Right lobe of liver (tissue), 6 donors: ENCODE results near the gene TIGD2. TPM values are rescaled to one million over a fixed set of nuclear protein-coding genes. Genes with fewer than 3 reads are reported as not detected.

Experiments
- ATAC-seq, 4 donors: fragments of 200-7000 bp; cut with Tn5 transposase; one replicate each; pipeline ENCODE4 v1.9.1; 2020; ENCODE audit warnings: mild to moderate bottlenecking in 4 of 4, moderate library complexity in 4 of 4
- DNase-seq, 3 donors: peaks; one replicate each; pipeline ENCODE4 v3.0.0-alpha.2; 2020
- H3K27ac ChIP-seq, 3 donors: fragments of 200-600 bp; one replicate each; pipeline ENCODE4 v1.8.0; 2022
- H3K27me3 ChIP-seq, 2 donors: fragments of 200-600 bp; one replicate each; pipeline ENCODE4 v1.8.0; 2022
- H3K36me3 ChIP-seq, 4 donors: fragments of 200-600 bp; sonication (generic) in 1 of 4; one replicate each; pipeline versions ENCODE4 v1.5.1 to v1.8.0; 2017 to 2022; ENCODE audit warnings: control low read depth in 1 of 4
- H3K4me1 ChIP-seq, 4 donors: fragments of 200-600 bp; sonication (generic) in 1 of 4; one replicate each; pipeline versions ENCODE4 v1.5.1 to v1.8.0; 2017 to 2022; ENCODE audit warnings: control low read depth in 1 of 4
- H3K4me3 ChIP-seq, 3 donors: fragments of 200-600 bp; one replicate each; pipeline ENCODE4 v1.8.0; 2022
- H3K9me3 ChIP-seq, 4 donors: fragments of 200-600 bp; sonication (generic) in 1 of 4; one replicate each; pipeline versions ENCODE4 v1.5.1 to v1.8.0; 2017 to 2022; ENCODE audit warnings: control low read depth in 1 of 4
- POLR2A ChIP-seq: fragments of 450-650 bp; IDR thresholded peaks from one replicate; pipeline ENCODE4 v1.6.1; 2017; ENCODE audit warnings: antibody characterized with exemption, mild to moderate bottlenecking
- WGBS: methylation state at CpG from one replicate; pipeline ENCODE4 v1.1.6; 2018; ENCODE audit warnings: low coverage, low lambda C conversion rate; ENCODE audit not compliant: insufficient coverage; ENCODE audit errors: missing lambda C conversion rate; 5-methylcytosine and 5-hydroxymethylcytosine counted together
- intact Hi-C, 2 donors: fragments of 100-400 bp; cut with DNase I; formaldehyde crosslinking; loops; one replicate each; pipeline versions ENCODE4 v1.11.2 to v1.14.1; 2022
- total RNA-seq, 6 experiments: library from RNA; depleted of rRNA in 2 of 6; stranded (reverse); fragments of >200 nt in 2 of 6; fragmentation: NEBNext Ultra II Directional in 3 of 6; extraction: Animal tissue kit (Norgen Biotek cat#: 25700) in 3 of 6; gene quantifications; one replicate each; pipeline versions ENCODE4 v1.1.0 to v1.2.4, GENCODE V29; 2016 to 2023
- TF ChIP-seq, protein P1 (sequence below), 4 donors: fragments of 200-600 bp in 3 of 4; fragments of 450-650 bp in 1 of 4; IDR thresholded peaks; one replicate each; pipeline versions ENCODE4 v1.5.1 to v1.8.0; 2016 to 2022; ENCODE audit warnings: antibody characterized with exemption in 4 of 4, mild to moderate bottlenecking in 2 of 4
- donor health status: DM: no; HTN: yes; CAD: no.
- donor health status: DM: no; HTN: no; CAD: no.
- donor health status: DM: no; HTN: no; CAD: no.
- donor health status: DM: no; HTN: yes; CAD: no.
- donor health status: DM: no; HTN: yes; CAD: no.

The TIGD2 gene
- total RNA-seq, 6 experiments from 2014 or later = 8.5 to 16.8 (median 13.8) TPM

DNA sequence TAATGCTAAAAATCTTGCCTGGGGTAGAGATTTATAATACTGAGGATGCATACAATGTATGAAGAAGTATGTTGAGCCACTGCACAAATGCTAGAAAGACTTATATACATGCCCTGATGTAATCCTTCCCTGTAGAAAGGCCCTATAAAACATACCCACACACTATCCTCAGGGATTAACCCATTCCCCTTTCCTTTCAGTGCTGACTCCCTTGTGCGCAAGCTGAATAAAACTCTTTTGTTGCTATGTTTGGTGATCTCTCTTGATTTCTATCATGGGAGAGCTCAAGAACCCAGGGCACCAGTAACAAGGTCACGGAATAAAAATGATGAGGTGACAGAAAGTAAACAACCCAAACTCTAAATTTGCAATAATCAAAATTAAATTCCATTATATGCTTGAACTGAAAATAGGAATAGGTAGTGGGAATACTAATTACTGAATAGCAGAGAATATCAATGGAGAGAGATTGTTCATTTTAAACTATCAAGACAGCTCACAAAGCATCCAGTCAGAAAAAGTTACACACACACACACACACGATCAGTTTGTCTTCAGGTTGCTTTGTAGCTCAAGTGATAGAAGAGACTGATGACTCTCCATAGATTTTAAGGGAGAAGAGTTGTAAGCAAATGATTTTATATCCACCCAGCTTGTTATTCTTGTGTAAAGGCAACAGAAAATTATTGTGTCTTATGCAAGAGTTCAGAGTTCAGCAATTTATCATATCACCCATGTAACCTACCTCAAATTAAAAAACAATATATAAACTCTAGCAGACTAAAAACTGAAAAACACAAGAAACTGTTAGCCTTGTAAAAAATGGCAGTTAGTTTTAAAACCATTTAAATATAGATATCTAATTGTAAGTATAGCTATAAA is 14.8 kb downstream of the TIGD2 start:
- TF ChIP-seq POLR2A = no peak
- no peak overlapping the region for H3K27ac ChIP-seq
- 81% methylated on average over 3 of the region's 3 CpGs for WGBS
- H3K4me3 ChIP-seq = no peak overlapping the region
- H3K27me3 ChIP-seq = no peaks in the 10 kb centered on the region
- H3K4me1 ChIP-seq = peaks cover 0 to 6% (median 3%) of the 10 kb centered on the region in 4 donors
- H3K9me3 ChIP-seq = no peaks in the 10 kb centered on the region
- intact Hi-C loops = no loop called here
- DNase-seq (no peak), ATAC-seq (peak in 1 of 4 donors; percentile 34)
- H3K36me3 ChIP-seq = no peaks in the 10 kb centered on the region

DNA sequence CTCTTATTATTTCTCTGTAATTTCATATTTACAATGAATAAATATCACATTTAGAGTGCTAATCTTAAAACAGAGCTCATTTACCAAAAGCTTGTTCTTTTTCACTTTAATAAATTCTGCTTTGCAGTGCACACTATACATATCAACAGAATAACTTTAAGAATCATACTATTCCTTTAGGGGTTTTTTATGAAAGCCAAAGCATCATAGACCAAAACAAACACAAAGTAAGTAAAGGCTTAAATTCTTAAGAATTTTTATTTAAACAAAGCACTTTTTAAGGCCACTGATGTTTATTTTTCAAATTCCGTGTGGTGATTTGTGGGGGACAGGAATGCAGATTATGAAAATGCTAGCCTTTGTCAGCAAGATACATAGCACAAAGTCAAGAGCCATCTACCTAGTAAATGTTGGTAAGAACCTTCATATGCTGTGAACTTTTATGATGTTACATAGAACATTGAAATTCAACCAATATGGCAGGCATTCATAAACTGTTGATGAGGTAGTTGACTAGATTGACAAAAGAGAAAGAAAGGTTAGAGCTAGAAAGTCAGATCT is 17.8 kb downstream of the TIGD2 start:
- 80% methylated on average over 1 of the region's 1 CpG for WGBS
- Histone ChIP-seq H3K9me3 (no peaks in the 10 kb centered on the region), H3K4me3 (no peak overlapping the region), H3K4me1 (peaks cover 0 to 5% (median 0%) of the 10 kb centered on the region in 4 donors), H3K27me3 (no peaks in the 10 kb centered on the region), H3K36me3 (no peaks in the 10 kb centered on the region), H3K27ac (no peak overlapping the region)
- TF ChIP-seq POLR2A = no peak
- TF ChIP-seq, protein P1, sequence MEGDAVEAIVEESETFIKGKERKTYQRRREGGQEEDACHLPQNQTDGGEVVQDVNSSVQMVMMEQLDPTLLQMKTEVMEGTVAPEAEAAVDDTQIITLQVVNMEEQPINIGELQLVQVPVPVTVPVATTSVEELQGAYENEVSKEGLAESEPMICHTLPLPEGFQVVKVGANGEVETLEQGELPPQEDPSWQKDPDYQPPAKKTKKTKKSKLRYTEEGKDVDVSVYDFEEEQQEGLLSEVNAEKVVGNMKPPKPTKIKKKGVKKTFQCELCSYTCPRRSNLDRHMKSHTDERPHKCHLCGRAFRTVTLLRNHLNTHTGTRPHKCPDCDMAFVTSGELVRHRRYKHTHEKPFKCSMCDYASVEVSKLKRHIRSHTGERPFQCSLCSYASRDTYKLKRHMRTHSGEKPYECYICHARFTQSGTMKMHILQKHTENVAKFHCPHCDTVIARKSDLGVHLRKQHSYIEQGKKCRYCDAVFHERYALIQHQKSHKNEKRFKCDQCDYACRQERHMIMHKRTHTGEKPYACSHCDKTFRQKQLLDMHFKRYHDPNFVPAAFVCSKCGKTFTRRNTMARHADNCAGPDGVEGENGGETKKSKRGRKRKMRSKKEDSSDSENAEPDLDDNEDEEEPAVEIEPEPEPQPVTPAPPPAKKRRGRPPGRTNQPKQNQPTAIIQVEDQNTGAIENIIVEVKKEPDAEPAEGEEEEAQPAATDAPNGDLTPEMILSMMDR (IDR thresholded peaks at IDR 0.05) = no peak
- intact Hi-C loops = no loop called here
- ATAC-seq (no peak), DNase-seq (no peak)

DNA sequence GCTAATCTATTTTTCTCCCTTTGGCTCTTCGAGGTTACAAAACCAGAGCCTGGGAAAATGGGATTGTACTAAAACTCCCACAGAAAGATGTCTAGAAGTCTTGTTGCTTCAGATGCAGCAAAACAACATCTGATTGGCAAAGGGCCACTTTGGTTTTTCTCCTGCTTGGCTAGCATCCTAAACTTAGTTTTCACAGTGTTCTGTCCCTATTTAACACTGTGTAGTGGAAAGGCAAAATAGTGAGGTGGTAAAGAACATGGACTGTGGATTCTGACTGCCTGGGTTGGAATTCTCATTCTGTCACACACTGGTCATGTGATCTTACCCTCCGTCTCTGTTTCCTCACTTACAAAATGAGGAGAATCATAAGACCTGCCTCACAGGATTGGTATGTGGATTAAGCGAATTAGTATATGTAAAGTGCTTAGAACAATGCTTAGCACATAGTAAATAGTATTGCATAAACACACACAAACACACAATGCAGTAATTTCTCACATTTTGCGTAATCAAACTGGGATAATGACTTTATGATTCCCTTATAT is 23.5 kb downstream of the TIGD2 start:
- Histone ChIP-seq H3K36me3 (no peaks in the 10 kb centered on the region), H3K27me3 (no peaks in the 10 kb centered on the region), H3K9me3 (no peaks in the 10 kb centered on the region), H3K4me1 (no peaks in the 10 kb centered on the region), H3K27ac (no peak overlapping the region), H3K4me3 (no peak overlapping the region)
- DNase-seq (no peak), ATAC-seq (peak in 3 of 4 donors; percentile 27 to 54 (median 28))
- intact Hi-C loops = no loop called here
- 64% methylated on average over 4 of the region's 4 CpGs for WGBS
- no peak for TF ChIP-seq POLR2A
- TF ChIP-seq, protein P1 (IDR thresholded peaks at IDR 0.05) = no peak

DNA sequence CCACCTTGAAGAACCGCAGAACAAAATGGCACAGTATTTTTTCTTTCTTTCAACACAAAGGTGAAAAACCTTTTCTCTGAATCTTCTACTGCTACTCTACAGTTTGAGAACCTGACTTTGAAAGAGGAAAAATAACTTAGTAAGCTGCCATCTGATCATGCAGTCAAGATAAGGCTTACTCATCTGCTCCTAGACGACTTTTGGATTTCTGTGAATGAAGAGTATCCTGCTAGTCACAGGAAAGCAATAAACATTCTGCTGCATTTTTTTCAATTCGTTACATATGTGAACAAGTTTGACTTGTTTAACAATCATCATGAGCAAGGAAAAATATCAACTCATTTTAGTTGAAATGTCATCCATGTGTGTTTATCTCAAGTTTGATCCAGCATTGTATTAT is 25.2 kb downstream of the TIGD2 start:
- Histone ChIP-seq H3K27me3 (no peaks in the 10 kb centered on the region), H3K4me1 (no peaks in the 10 kb centered on the region), H3K9me3 (no peaks in the 10 kb centered on the region), H3K4me3 (no peak overlapping the region), H3K36me3 (no peaks in the 10 kb centered on the region), H3K27ac (no peak overlapping the region)
- ATAC-seq (no peak), DNase-seq (no peak)
- intact Hi-C loops = no loop called here
- no peak for TF ChIP-seq POLR2A
- TF ChIP-seq, protein P1 (IDR thresholded peaks at IDR 0.05) = no peak
- 77% methylated on average over 3 of the region's 3 CpGs for WGBS

DNA sequence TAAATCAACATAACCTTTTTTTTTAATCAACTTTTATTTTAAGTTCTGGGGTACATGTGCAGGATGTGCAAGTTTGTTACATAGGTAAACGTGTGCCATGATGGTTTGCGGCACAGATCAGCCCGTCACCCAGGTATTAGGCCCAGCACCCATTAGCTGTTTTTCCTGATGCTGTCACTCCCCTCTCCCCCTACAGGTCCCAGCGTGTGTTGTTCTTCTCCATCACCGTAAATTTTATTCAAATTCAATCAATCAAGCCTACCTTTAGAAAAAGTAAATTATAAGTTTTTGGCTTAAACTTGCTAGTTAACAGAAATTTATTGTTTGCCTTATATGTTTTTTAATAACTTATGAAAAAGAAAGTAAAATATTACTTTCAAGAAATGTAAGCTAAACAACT is 25.9 kb downstream of the TIGD2 start:
- no peak overlapping the region for H3K27ac ChIP-seq
- H3K36me3 ChIP-seq = no peaks in the 10 kb centered on the region
- no peak for DNase-seq
- no peak for ATAC-seq
- TF ChIP-seq POLR2A = no peak
- TF ChIP-seq, protein P1 (IDR thresholded peaks at IDR 0.05) = no peak
- intact Hi-C loops = no loop called here
- WGBS = 86% methylated on average over 5 of the region's 5 CpGs
- H3K27me3 ChIP-seq = no peaks in the 10 kb centered on the region
- no peaks in the 10 kb centered on the region for H3K9me3 ChIP-seq
- no peak overlapping the region for H3K4me3 ChIP-seq
- no peaks in the 10 kb centered on the region for H3K4me1 ChIP-seq
